ENCODE results near the gene TGFBR2. TPM values are rescaled to one million over a fixed set of nuclear protein-coding genes. Genes with fewer than 3 reads are reported as not detected.

Gene TGFBR2
- polyA plus RNA-seq, 3 donors = 46.6 to 60.3 (median 57.0) TPM

DNA sequence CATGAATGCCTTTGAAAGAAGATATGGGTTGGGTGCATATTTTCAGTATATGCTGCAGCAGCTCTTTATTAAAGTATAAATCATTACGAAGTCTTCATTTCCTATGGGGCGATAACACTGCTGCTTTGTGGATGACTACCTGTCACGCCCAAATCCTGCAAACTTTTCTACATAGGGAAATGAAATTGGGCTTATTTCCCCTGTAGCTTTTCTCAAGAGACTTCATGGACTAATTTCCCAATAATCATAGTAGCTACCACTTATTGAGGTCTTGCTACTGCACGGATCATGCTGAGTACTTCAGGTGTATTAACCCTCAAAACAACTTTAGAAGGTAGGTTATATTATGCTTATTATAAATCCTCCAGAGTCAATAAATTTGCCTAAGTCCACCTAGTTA, 8.0 kb downstream of the TGFBR2 start:
- H3K4me1 ChIP-seq (ENCODE audit: control insufficient read depth in 1 of 2, insufficient read depth in 2 of 2, low read length in 2 of 2) = peaks cover 63 to 75% of the 10 kb centered on the region in 2 donors
- peak overlapping the region in 1 of 2 donors; percentile 45 for H3K27ac ChIP-seq (ENCODE audit: low read depth in 1 of 2, low read length in 2 of 2)
- H3K9me3 ChIP-seq (replicated peaks in 1 of 2; ENCODE audit: control insufficient read depth in 1 of 2, insufficient read depth in 1 of 2, low read length in 2 of 2) = no peaks in the 10 kb centered on the region
- H3K4me1 Mint-ChIP-seq = peaks cover 89% of the 10 kb centered on the region
- H3K4me3 ChIP-seq (replicated peaks in 1 of 3; ENCODE audit: low read depth in 2 of 3, low read length in 3 of 3) = peak overlapping the region in 1 of 3 experiments; percentile 90
- peaks cover 27 to 32% of the 10 kb centered on the region in 2 donors for H3K36me3 Mint-ChIP-seq
- no peaks in the 10 kb centered on the region for H3K36me3 ChIP-seq (replicated peaks in 1 of 2; ENCODE audit: control insufficient read depth in 1 of 2, insufficient read depth in 2 of 2, low read length in 2 of 2)
- H3K9me3 Mint-ChIP-seq = no peaks in the 10 kb centered on the region
- no peaks in the 10 kb centered on the region for H3K27me3 ChIP-seq (ENCODE audit: control insufficient read depth in 2 of 2, insufficient read depth in 2 of 2, low read length in 2 of 2)
- no CpG with 5 or more reads among the region's 4 CpGs for WGBS (ENCODE audit: insufficient coverage)
- H3K9ac ChIP-seq (ENCODE audit: insufficient read depth, low read length, poor library complexity, severe bottlenecking) = no peak overlapping the region
- H3K79me2 ChIP-seq (ENCODE audit: insufficient read depth, low read length) = peaks cover 100% of the 10 kb centered on the region
- intact Hi-C loops (cut with micrococcal nuclease) = no loop called here
- no peak for DNase-seq
- H2AFZ ChIP-seq (ENCODE audit: insufficient read depth, low read depth, low read length, poor library complexity, severe bottlenecking) = no peak overlapping the region
- H3K4me2 ChIP-seq (replicated peaks; ENCODE audit: extremely low read depth, low read length, poor library complexity, severe bottlenecking) = peak overlapping the region; percentile 85
- no peaks in the 10 kb centered on the region for H3K27me3 Mint-ChIP-seq (ENCODE audit: low read depth in 3 of 3)
- peaks cover 100% of the 10 kb centered on the region for H4K20me1 ChIP-seq (ENCODE audit: insufficient read depth, low read length)
- H3K27ac Mint-ChIP-seq = peak overlapping the region in 2 of 7 donors; percentile 10 to 55
- TF ChIP-seq, protein P1, sequence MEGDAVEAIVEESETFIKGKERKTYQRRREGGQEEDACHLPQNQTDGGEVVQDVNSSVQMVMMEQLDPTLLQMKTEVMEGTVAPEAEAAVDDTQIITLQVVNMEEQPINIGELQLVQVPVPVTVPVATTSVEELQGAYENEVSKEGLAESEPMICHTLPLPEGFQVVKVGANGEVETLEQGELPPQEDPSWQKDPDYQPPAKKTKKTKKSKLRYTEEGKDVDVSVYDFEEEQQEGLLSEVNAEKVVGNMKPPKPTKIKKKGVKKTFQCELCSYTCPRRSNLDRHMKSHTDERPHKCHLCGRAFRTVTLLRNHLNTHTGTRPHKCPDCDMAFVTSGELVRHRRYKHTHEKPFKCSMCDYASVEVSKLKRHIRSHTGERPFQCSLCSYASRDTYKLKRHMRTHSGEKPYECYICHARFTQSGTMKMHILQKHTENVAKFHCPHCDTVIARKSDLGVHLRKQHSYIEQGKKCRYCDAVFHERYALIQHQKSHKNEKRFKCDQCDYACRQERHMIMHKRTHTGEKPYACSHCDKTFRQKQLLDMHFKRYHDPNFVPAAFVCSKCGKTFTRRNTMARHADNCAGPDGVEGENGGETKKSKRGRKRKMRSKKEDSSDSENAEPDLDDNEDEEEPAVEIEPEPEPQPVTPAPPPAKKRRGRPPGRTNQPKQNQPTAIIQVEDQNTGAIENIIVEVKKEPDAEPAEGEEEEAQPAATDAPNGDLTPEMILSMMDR (IDR thresholded peaks at IDR 0.05) = no peak
- H3K4me3 Mint-ChIP-seq = no peak overlapping the region

DNA sequence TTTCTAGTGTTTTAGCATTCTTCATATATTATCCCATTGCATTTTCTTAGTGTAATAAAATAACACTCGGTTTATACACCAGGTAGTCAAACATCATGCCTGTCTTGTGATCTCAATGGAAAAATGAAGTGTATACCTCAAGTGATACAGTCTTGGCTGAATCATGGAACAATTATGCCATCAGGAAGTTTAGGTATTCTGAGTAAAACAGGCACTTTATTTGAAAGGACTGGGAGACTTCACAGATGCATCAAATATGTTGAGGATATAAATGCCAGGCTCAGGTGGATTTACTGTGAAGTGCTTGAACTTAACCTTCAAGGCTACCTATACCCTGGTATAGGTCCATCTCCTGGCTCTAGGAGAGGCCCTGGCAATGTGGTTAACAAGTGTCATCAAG, 8.5 kb downstream of the TGFBR2 start:
- Histone ChIP-seq H3K4me3 (replicated peaks in 1 of 3; ENCODE audit: low read depth in 2 of 3, low read length in 3 of 3) (no peak overlapping the region), H3K4me1 (ENCODE audit: control insufficient read depth in 1 of 2, insufficient read depth in 2 of 2, low read length in 2 of 2) (peaks cover 59 to 69% of the 10 kb centered on the region in 2 donors), H2AFZ (ENCODE audit: insufficient read depth, low read depth, low read length, poor library complexity, severe bottlenecking) (no peak overlapping the region), H3K27ac (ENCODE audit: low read depth in 1 of 2, low read length in 2 of 2) (peak overlapping the region in 1 of 2 donors; percentile 45), H3K36me3 (replicated peaks in 1 of 2; ENCODE audit: control insufficient read depth in 1 of 2, insufficient read depth in 2 of 2, low read length in 2 of 2) (no peaks in the 10 kb centered on the region), H3K9me3 (replicated peaks in 1 of 2; ENCODE audit: control insufficient read depth in 1 of 2, insufficient read depth in 1 of 2, low read length in 2 of 2) (no peaks in the 10 kb centered on the region), H3K27me3 (ENCODE audit: control insufficient read depth in 2 of 2, insufficient read depth in 2 of 2, low read length in 2 of 2) (no peaks in the 10 kb centered on the region), H3K79me2 (ENCODE audit: insufficient read depth, low read length) (peaks cover 100% of the 10 kb centered on the region), H3K9ac (ENCODE audit: insufficient read depth, low read length, poor library complexity, severe bottlenecking) (no peak overlapping the region), H3K4me2 (replicated peaks; ENCODE audit: extremely low read depth, low read length, poor library complexity, severe bottlenecking) (peak overlapping the region; percentile 85), H4K20me1 (ENCODE audit: insufficient read depth, low read length) (peaks cover 100% of the 10 kb centered on the region)
- H3K27me3 Mint-ChIP-seq (ENCODE audit: low read depth in 3 of 3) = no peaks in the 10 kb centered on the region
- peak overlapping the region in 1 of 7 donors; percentile 13 for H3K27ac Mint-ChIP-seq
- H3K9me3 Mint-ChIP-seq = no peaks in the 10 kb centered on the region
- no peak overlapping the region for H3K4me3 Mint-ChIP-seq
- no peak for DNase-seq
- TF ChIP-seq, protein P1 (IDR thresholded peaks at IDR 0.05) = no peak
- H3K36me3 Mint-ChIP-seq = peaks cover 27 to 31% of the 10 kb centered on the region in 2 donors
- WGBS (ENCODE audit: insufficient coverage) = no CpG with 5 or more reads among the region's 1 CpG
- H3K4me1 Mint-ChIP-seq = peaks cover 88% of the 10 kb centered on the region
- intact Hi-C loops (cut with micrococcal nuclease) = no loop called here

Measured in CD14-positive monocyte (primary cell).